HG03558 (cell line): ENCODE measurements around the gene SKIDA1.

Experiments used
- ATAC-seq: cut with Tn5 transposase; IDR thresholded peaks from one replicate; pipeline ENCODE4 v1.9.1; 2021; ENCODE audit warnings: moderate number of reproducible peaks; ENCODE audit not compliant: unreplicated experiment; ENCODE audit errors: extremely low read depth

SKIDA1 gene

DNA sequence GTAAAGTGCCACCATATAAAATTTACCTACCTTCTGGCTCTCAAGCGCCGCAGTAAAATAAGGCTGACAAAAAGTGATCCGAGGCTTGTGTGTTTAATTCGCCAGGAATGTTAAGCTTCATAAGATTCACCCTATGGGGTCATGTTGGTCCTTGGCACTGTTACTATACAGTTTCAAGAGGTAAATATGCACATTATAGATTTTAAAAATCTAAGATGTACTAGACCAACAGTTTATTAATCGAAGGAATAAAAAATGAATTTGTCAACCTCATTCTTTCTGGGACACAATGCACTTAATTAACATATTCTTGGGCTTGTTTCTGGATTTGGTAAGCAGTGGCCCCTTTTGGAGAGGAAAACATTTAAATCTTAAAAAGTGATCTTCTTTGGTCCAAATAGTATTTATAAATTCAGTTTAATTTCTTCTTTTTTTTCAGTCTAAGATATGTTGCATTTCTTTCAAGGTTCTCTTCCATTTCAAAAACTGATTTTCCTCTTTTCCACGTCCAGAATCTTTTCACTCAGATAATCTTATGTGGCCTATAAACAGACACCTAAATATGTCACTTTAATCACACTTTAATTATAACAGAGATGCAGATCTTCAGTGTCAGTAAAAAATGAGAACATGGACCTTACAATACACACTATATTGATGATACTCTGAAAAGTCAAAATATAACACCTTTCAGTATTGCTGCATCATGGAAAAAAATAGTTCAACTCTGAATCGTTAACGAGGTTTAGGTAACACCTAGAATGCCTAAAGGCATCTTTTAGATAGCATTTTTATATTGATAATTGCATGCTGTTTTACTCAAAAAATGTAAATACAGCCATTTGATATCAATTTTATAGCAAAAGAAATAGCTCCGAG, 3.8 kb upstream of the SKIDA1 start:
- ATAC-seq: no peak

- ATAC-seq: no peak
Measured at GRCh38 chr10:21528236-21529031, 3.0 kb upstream of the SKIDA1 start.

- no peak for ATAC-seq
Measured at GRCh38 chr10:21527598-21528235, 2.2 kb upstream of the SKIDA1 start.

GRCh38 chr10:21526860-21527597, 1.5 kb upstream of the SKIDA1 start:
- no peak for ATAC-seq

- no peak for ATAC-seq
Measured at GRCh38 chr10:21526188-21526859, 842 bp upstream of the SKIDA1 start.

- ATAC-seq: no peak
Measured at GRCh38 chr10:21524526-21525366, 736 bp downstream of the SKIDA1 start.

- ATAC-seq: no peak
Measured at GRCh38 chr10:21524131-21524525, 1.4 kb downstream of the SKIDA1 start.

DNA sequence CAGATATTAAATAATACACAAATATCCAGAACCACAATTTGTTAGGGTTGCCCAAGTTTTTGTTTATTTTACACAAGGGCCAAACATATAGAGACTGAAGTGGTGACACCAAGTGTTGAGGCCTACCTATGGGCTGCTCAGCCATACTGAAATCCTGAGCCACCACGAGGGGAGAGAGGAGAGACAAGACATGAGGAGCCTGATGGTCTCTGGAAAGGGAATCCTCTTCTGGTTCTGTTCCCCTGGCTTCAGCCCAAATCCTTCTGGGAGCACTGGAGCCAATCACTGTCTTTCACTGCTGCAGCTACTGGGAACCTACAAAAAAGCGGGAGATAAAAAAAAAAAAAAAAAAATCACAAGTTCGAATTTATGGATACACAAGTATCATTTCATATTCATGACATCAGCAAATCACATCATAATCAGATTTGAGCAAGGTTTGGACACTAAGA, 1.9 kb downstream of the SKIDA1 start:
- no peak for ATAC-seq

DNA sequence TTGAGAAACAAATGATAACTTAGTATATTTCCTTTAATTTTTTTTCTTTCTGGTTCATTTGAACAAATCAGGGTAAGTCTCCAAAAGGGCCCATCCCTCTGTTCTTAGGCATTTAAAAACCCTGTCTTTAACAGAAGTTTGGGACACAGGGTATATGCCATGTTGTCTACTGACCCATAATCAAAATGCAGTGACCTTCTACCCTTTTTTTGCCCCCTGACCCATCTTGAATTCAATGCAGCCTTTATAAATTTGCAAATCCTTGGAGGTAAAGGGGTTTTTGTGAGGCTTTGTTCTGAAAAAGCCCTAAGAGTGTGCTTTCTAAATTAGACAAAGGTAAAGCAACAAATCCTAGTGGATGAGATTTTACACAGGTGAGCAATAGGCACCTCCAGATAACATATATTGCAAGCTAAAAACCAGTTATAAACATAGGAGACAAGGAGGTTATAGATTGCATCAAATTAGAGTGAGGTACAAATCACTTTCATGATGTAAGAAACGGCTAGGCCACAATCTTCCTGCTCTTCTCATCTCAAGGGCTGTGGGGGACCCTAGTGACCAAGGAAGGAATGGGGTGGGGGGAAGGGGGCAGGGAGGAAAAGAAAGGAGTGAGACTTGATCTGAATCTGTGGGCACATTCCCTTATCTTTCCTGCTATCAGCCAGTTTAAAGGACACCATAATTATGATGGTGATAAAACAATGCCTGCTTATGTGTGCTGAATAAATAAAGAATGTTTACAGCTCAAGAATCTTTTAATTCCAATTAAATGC, 2.7 kb downstream of the SKIDA1 start:
- no peak for ATAC-seq

DNA sequence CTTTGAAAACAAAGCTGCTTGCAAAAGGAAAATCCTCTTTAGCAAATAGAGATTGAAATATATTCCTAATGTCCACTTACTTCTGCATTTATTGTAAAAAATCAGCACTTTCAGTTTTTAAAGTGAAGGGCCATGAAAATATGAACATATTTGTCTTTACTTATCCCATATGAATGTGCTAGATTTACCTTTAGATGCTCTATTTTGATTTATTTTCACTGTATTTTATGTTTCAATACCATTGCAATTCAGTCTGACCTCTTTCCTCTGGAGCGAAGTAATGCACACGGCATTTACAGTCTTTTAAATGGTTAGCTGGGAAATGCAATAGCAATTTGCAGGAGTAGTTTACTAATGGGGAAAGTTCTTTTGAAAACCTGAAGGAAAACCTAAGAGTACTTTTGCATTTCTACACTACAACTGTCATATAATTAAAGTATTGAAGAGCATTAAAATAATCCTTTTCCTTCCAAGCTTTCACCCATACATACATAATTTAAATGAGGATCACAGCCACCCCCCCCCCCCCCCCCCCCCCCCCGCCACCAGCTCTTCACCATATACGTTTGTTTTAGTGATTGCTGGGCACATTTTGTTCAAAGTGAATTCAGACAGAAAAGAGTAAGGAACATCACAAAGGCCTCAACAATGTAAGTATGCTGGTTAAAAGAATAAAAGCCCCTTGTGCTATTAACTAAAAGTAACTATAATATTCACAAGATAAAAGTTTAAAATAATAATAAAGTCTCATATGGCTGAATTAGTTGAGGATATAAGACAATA, 3.5 kb downstream of the SKIDA1 start:
- no peak for ATAC-seq

DNA sequence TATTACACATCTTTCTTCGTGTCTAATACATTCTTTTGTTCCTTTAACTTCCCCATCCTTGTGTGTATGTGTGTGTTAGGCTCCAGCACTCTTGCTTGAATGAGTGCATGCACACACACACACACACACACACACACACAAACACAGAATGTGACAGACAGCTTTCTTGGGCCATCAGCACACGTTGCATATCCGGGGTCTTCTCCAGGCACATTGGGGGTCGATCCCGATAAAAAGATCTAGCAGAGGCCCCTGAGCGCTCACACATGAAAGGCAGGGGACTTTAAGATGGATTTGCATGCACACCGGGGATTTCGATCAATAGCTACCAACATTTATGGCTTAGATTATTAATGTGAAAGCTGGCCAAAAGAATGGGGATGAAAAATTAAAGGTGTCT, 4.5 kb downstream of the SKIDA1 start:
- no peak for ATAC-seq

DNA sequence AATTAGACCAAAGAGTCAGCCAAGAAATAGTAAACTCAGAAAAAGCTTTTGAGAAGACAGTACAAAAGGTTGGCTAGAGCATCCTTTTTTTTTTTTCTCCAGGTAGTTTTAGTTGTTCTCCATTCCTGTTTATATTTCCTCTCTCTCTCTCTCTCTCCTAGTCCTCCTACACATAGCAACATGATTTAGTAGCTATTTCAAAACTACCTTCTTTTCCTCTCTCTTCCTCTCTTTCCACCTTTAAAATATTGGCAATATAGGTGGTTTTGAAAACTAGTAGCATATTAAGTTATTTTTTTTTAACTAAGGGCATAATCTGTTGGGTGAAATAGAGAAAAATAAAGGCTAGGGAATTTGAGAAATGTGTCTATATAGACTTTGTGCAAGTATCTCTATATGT, 5.0 kb downstream of the SKIDA1 start:
- ATAC-seq: no peak

GRCh38 chr10:21519941-21520436, 5.5 kb downstream of the SKIDA1 start:
- ATAC-seq: no peak

DNA sequence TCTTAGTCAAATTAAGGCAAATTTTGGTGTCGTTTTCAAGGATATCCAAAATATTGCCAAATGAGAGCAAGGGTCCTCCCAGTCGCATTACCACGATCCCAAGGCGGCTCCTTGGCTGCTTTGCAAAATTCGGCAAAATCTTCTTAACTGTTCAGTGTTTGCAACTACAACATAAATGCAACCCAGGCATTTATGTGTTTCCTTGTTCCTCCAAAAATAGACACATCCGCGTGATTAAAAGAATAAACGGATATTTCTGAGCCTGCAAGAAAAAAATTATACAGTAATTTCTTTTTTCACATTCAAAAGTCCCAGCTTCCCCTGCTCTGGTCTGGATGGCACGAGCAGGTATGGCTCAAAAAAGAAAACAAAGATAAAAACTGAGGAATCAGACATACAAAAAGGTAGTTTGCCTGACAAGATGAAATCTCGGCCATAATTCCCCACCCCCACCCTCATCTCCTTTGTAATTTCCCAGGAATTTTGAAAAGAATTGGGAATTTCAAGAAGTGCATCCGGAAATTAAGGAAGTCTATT, 6.0 kb downstream of the SKIDA1 start:
- ATAC-seq: no peak

GRCh38 chr10:21518641-21519396, 6.7 kb downstream of the SKIDA1 start:
- no peak for ATAC-seq

DNA sequence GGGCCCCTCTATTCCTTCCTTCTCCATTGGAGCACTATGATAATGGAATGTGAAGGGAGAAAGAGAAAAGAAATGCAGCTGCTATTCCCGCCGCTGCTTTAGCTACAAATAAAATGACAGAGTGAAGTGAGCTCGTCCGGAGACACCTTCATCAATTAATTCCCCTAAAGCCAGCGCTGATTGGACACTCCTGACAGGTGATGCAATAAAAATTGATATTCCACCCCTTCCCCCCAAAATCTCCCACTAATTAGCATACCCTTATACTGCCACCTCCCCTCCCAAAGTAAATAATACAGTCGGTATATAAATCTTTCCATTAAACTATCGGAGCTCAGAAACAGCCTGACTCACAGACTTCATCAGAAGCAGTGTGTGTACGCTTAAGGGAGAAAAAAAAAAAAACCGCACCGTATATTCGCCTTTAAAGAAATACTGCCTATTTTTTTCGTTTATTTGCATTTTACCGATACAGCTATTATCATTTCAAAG, 7.3 kb downstream of the SKIDA1 start:
- no peak for ATAC-seq
